Measurements from ENCODE around the gene ANKRD39. TPM values are rescaled to one million over a fixed set of nuclear protein-coding genes. Genes with fewer than 3 reads are reported as not detected.
"Not testable (repeated sequence)": the region's sequence is repeated elsewhere in the genome, so short reads cannot be mapped to it uniquely, and the experiment has no call there.

The ANKRD39 gene
- polyA plus RNA-seq, 1 donor: 7.4 TPM

DNA sequence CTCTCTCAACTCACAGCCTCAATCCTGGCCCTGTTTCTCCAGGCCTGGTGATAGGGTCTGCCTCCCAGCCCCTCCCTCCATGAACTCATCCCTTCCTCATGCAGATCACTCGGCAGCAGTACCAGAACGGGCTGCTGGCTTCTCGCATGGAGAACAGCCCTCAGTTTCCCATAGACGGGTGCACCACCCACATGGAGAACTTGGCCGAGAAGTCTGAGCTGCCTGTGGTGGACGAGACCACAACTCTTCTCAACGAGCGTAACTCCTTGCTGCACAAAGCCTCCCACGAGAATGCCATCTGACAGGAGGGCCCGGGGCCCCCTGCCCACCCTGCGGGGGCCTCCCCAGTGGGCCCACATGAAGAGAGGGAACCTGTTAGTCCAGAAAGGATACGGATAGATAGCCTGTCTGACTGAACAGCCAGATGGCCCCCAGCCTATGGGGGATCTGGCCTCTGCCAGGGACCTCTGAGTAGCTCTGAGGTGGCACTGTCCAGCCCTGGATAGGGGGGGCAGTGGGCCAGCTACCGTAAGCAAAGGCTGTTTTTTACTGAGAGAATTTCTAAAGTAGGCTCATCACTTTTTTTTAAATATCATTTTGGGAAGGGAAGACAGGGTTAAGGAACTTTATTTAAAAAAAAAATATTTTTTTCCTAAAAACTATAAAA is 48.5 kb downstream of the ANKRD39 start:
- DNase-seq: no peak

DNA sequence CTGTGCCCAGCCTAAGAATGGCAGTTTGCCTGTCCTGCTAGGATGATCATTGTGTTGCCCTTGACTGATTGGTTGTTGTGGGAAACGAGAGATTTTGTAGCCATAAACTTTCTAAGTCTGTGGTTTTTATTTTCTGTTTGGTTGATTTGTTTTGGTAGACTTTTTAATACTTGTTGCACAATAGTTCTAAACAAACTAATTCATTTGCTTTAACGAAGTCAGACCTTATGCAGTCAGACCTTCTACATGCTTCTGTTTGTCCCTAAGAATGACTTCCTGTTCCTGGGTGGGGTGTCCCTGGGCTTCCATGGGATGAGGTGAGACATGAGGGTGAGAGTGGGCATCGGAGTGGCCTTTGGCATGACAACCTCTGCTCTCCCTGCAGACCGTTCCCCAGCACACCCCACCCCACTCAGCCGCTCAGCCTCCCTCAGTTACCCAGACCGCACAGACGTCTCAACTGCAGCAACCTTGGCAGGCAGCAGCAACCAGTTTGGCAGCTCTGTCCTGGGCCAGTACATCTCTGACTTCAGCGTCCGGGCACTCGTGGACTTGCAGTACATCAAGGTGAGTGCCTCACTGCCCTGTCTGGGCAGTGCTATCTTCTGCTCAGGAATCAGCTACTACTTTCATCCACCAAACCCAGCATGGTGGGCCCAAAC is 49.5 kb downstream of the ANKRD39 start:
- DNase-seq: no peak

DNA sequence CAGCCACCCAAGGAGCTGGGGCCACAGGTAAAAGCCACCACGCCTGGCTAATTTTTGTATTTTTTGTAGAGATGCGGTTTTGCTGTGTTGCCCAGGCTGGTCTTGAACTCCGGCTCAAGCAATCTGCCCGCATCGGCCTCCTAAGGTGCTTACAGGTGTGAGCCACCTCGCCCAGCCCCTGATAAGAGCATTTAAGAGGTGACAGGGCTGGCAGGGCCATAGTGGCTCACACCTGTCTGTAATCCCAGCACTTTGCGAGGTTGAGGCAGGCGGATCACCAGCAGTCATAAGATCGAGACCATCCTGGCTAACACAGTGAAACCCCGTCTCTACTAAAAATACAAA is 50.7 kb downstream of the ANKRD39 start:
- no peak for DNase-seq

GRCh38 chr2:96806468-96807126 is 51.2 kb downstream of the ANKRD39 start:
- no peak for DNase-seq

DNA sequence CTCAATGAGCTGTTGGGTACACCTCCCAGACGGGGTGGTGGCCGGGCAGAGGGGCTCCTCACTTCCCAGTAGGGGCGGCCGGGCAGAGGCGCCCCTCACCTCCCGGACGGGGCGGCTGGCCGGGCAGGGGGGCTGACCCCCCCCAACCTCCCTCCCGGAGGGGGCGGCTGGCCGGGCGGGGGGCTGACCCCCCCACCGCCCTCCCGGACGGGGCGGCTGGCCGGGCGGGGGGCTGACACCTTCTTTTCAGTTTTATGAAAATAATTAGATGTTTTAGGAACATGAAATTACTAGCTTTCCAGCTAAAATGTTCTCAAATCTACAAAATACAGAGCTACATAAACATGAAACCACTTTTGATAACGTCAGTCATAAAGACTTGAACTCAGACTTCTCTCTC is 51.9 kb downstream of the ANKRD39 start:
- not testable (repeated sequence) for DNase-seq

DNA sequence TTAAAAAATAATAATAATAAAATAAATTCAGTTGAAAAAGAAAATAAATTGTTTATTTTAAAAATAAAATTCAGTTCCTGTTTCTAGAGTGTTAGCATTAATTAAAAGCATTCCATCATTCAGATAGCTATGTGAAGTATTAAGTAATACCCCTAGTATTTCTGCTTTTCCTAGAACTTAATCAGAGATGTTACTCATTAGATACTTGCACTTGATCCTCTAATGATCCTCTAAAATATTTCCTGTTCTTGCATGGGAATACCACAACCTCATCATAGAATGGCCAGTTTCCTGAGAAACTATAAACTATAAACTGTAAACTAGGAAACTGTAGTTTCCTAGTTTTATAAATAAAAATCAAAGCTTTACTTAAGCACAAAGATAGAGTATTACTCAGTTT is 52.8 kb downstream of the ANKRD39 start:
- DNase-seq: no peak

DNA sequence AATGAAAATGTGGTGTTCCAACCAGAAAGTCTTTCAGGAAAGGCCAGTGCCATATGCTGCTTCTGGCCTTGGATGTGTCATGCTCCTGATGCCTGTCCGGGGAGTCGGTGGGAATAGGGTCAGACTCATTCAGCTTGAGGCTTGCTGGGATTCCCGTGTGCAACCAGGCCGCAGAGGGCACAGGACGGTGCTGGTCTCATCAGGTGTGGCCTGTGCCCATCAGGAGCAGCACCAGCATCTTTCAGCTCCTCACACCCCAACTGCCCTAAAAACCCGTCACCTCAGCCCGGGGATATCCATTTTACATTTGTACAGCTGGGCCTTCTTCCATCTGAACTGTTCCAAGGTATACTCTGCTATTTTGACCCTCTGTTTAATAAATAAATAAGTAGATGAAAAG is 55.1 kb downstream of the ANKRD39 start:
- DNase-seq: no peak

DNA sequence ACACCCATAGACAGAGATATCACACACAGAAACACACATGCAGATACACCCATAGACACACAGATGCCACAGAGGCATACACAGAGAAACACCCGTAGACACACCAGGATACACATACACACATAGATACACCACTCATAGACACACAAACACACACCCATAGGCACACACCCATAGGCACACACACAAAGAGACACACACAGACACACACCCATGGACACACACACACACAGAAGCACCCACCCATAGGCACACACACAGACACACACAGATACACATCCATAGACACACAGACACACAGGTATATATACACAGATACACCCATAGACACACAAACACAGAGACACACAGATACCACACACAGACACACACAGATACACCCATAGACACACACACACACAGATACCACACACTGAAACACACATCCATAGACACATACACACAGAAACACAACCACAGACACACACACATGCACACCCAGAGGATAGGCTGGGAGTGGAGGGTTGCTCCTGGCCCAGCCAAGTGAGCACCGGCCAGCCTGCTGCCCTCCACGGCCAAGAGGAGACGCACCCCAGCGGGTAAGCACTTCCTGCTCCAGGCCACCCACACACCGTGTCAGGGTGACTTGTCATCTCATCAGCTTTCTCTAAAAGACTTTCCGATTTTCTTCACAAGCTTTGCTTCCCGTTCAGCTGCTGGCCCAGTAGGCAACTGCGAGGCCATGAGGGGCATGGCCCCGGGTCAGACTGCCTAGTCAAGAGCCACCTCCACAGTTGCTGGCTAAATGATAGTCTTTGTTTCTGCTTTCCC is 55.8 kb downstream of the ANKRD39 start:
- no peak for DNase-seq

DNA sequence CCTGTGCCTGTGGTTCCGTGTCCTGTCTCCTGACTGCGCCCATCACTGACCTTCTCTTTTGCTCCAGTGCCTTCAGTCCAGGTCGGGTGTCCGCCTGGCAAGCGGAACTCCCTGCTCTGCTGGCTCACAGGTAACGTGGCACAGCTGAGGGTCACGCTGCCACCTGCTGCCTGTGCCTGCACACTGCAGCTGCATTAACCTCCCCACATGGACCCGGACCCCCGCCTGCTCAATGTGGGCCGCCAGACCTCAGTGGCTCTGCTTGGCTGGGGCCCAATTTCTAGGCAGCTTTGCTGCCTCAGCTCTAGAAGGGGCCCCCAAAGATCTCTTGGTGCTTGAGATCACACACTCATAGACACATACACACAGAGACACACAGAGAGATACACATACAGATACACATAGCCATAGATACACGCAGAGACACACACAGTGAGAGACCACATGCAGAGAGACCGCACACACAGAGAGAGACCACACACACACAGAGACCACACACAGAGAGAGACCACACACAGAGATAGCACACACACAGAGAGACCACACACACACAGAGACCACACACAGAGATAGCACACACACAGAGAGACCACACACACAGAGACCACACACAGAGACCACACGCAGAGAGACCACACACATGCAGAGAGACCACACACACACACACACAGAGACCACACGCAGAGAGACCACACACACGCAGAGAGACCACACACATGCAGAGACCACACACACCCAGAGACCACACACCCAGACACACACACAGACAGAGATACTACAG is 56.6 kb downstream of the ANKRD39 start:
- peak; percentile 58 for DNase-seq

DNA sequence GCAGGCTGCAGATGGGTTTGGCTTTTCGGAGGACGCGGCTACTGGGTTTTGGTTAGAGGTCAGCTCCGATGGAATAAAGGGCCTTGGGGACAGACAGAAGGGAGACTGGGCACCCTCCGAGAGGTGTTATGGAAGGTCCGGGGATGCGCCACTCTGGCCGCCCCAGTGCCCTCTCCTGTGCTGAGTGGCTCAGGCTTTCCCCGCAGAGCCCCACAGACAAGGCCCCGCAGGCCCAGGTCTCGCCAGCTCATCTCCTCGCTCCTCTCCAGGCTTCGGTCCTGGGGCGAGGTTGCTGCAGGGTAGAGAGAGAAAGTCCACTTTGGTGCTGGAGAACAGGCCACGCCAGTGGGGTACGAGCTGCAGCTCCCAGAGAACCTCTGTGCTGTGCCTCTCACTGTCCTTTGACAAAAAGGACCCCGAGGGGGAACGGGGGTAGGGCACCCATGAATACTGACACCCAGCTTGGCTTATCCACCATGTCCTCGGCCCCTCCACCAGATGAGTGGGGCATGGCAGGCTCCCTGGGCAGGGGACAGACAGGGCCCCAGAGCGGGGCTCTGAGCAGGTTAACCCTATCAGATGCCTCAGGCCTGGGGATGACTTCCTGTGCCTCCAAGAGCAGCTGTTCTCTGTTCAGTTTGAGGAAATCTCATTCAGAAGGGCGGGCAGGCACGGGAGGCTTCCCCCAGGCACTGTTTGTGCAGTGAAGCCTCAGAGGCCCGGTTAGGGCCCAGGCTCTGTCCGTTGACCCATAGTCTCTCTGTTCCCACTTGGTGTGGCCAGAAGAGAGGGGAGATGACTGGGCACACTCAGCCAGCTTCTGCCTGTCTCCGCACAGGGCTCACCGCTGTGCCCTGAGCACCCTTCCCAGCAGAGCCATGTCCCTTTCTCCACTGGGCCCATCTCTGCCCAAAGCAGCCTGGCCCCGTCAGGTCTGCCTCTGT is 57.5 kb downstream of the ANKRD39 start:
- DNase-seq: no peak

DNA sequence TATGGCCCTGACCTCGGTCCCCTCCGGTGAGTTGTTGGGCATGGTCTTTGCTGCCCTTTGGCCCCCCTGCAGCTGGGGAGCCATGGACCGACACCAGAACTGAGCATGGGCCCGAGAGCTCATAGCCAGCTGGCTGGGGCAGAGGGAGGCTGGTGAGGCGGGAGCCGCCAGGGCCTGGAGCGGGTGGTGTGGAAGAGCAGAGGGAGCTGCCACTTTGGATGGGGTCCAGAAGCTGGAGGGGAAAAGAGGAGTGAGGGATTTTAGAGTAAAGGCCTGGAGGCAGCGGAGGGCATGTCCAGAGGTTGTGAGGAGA is 58.2 kb downstream of the ANKRD39 start:
- DNase-seq: no peak

DNA sequence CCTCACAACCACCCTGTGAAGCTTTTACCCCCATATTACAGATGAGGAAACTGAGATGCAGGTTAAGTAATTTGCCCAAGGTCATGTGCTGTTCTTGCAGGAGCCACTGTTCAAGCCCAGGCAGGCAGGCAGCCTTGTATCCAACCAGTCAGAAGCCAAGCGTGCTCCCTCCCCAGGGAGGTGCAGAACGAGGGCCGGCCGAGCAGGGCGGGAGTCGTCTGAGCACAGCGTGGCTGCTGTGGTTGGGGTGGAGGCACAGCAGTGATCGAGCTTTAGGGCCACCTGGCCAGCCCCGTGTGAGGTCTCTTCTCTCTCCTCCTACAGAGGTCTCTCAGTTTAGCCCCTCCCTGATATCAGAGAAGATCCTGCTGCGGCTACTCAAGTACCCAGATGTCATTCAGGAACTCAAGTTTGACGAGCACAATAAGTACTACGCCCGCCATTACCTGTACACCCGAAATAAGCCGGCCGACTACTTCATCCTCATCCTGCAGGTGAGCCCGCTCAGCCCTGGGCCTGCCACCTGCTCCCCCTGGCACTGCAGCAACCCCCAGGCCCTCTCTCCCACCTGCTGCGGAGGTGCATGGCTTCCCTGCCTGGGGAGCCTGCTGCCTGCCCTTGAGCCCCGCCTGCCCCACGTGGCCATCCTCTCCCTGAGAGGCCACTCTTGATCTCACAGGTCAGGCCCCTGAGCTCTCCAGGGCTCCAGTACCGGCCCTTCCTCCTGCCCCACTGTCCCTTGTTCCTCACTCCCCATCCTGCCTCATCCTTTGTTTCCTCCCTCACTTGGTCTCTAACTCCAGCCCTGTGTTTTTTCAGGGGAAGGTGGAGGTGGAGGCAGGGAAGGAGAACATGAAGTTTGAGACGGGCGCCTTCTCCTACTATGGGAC is 58.8 kb downstream of the ANKRD39 start:
- no peak for DNase-seq

Other genes starting within 250 kb of the ANKRD39 start
- 70.6 TPM for gene KANSL3, start 219.7 kb downstream of the ANKRD39 start, polyA plus RNA-seq (ENCODE audit: insufficient read length)
- 1.9 TPM for gene FER1L5, start 215.3 kb downstream of the ANKRD39 start, polyA plus RNA-seq (ENCODE audit: insufficient read length)
- gene LMAN2L, start 118.0 kb downstream of the ANKRD39 start, polyA plus RNA-seq (ENCODE audit: insufficient read length): 49.5 TPM
- 14.3 TPM for gene CNNM4, start 97.1 kb downstream of the ANKRD39 start, polyA plus RNA-seq (ENCODE audit: insufficient read length)
- gene CNNM3, start 41.7 kb downstream of the ANKRD39 start, polyA plus RNA-seq (ENCODE audit: insufficient read length): 35.2 TPM
- 5.0 TPM for gene ANKRD23, start 14.0 kb downstream of the ANKRD39 start, polyA plus RNA-seq (ENCODE audit: insufficient read length)
- gene SEMA4C, start 12.1 kb upstream of the ANKRD39 start, polyA plus RNA-seq (ENCODE audit: insufficient read length): 38.1 TPM
- gene FAM178B, start 128.6 kb upstream of the ANKRD39 start, polyA plus RNA-seq (ENCODE audit: insufficient read length): 0.48 TPM
- 32.4 TPM for gene FAHD2B, start 236.9 kb upstream of the ANKRD39 start, polyA plus RNA-seq (ENCODE audit: insufficient read length)

Measured in left kidney (tissue), 2 donors.